ENCODE measurements around the gene REXO2.

Gene REXO2

GRCh38 chr11:114397349-114397982 lies 41.8 kb upstream of the REXO2 start:
- H3K9me3 ChIP-seq (ENCODE audit: control insufficient read depth, low read length), result no peaks in the 10 kb centered on the region
- H2BK15ac ChIP-seq (ENCODE audit: low read depth, poor library complexity, severe bottlenecking), result no peak overlapping the region
- H3K9ac ChIP-seq (ENCODE audit: low read length), result no peak overlapping the region
- no peaks in the 10 kb centered on the region for H3K4me1 ChIP-seq (ENCODE audit: control insufficient read depth, insufficient read depth, low read depth, low read length)
- no peak overlapping the region for H2BK120ac ChIP-seq (ENCODE audit: low read depth, low read length)
- peak overlapping the region in 1 of 2 experiments; percentile 86 for H3K23ac ChIP-seq (ENCODE audit: low read length in 2 of 2)
- peaks cover 3% of the 10 kb centered on the region for H3K79me1 ChIP-seq (replicated peaks; ENCODE audit: low read length, poor library complexity, severe bottlenecking)
- WGBS, result 100% methylated on average over 1 of the region's 2 CpGs
- no peak overlapping the region for H3K4me2 ChIP-seq (ENCODE audit: low read length, poor library complexity, severe bottlenecking)
- H4K91ac ChIP-seq (ENCODE audit: low read length), result no peak overlapping the region
- no peak for DNase-seq
- no peak overlapping the region for H4K8ac ChIP-seq (ENCODE audit: low read length)
- H3K14ac ChIP-seq (ENCODE audit: low read length in 2 of 2), result no peak overlapping the region
- no peaks in the 10 kb centered on the region for H3K27me3 ChIP-seq (ENCODE audit: control insufficient read depth in 1 of 2, insufficient read depth in 1 of 2, low read length in 2 of 2)
- no peak overlapping the region for H3K27ac ChIP-seq (ENCODE audit: low read length, poor library complexity, severe bottlenecking)
- no peak overlapping the region for H2BK5ac ChIP-seq (ENCODE audit: low read depth, low read length, poor library complexity, severe bottlenecking)
- H3K36me3 ChIP-seq (ENCODE audit: control insufficient read depth in 1 of 2, insufficient read depth in 2 of 2, low read depth in 1 of 2, low read length in 2 of 2), result no peaks in the 10 kb centered on the region
- no peak overlapping the region for H2AFZ ChIP-seq (ENCODE audit: low read depth, low read length)
- no peak overlapping the region for H2AK5ac ChIP-seq (ENCODE audit: low read length, severe bottlenecking)
- no peak overlapping the region for H2BK12ac ChIP-seq (ENCODE audit: low read length in 2 of 2)
- peak overlapping the region in 1 of 2 experiments; percentile 40 for H3K18ac ChIP-seq (ENCODE audit: low read depth in 1 of 2, low read length in 2 of 2)
- no peak overlapping the region for H3K4me3 ChIP-seq (ENCODE audit: insufficient read depth in 1 of 2, low read depth in 1 of 2, low read length in 2 of 2)
- no peak overlapping the region for H3K4ac ChIP-seq (ENCODE audit: low read depth in 1 of 2, low read length in 2 of 2)

GRCh38 chr11:114398303-114398920 lies 40.9 kb upstream of the REXO2 start:
- Histone ChIP-seq H3K14ac (ENCODE audit: low read length in 2 of 2) (no peak overlapping the region), H3K4ac (ENCODE audit: low read depth in 1 of 2, low read length in 2 of 2) (no peak overlapping the region), H3K4me1 (ENCODE audit: control insufficient read depth, insufficient read depth, low read depth, low read length) (no peaks in the 10 kb centered on the region), H3K9ac (ENCODE audit: low read length) (peak overlapping the region; percentile 96), H3K9me3 (ENCODE audit: control insufficient read depth, low read length) (no peaks in the 10 kb centered on the region), H3K27ac (ENCODE audit: low read length, poor library complexity, severe bottlenecking) (no peak overlapping the region), H3K36me3 (ENCODE audit: control insufficient read depth in 1 of 2, insufficient read depth in 2 of 2, low read depth in 1 of 2, low read length in 2 of 2) (peaks cover 0 to 9% of the 10 kb centered on the region in 2 experiments), H2AFZ (ENCODE audit: low read depth, low read length) (no peak overlapping the region), H3K79me1 (replicated peaks; ENCODE audit: low read length, poor library complexity, severe bottlenecking) (peaks cover 3% of the 10 kb centered on the region), H2BK120ac (ENCODE audit: low read depth, low read length) (no peak overlapping the region), H2BK12ac (ENCODE audit: low read length in 2 of 2) (no peak overlapping the region), H3K4me2 (ENCODE audit: low read length, poor library complexity, severe bottlenecking) (no peak overlapping the region), H3K18ac (ENCODE audit: low read depth in 1 of 2, low read length in 2 of 2) (no peak overlapping the region), H2BK15ac (ENCODE audit: low read depth, poor library complexity, severe bottlenecking) (no peak overlapping the region), H4K8ac (ENCODE audit: low read length) (no peak overlapping the region), H2BK5ac (ENCODE audit: low read depth, low read length, poor library complexity, severe bottlenecking) (no peak overlapping the region), H3K27me3 (ENCODE audit: control insufficient read depth in 1 of 2, insufficient read depth in 1 of 2, low read length in 2 of 2) (no peaks in the 10 kb centered on the region), H4K91ac (ENCODE audit: low read length) (no peak overlapping the region), H3K23ac (ENCODE audit: low read length in 2 of 2) (no peak overlapping the region), H2AK5ac (ENCODE audit: low read length, severe bottlenecking) (no peak overlapping the region), H3K4me3 (ENCODE audit: insufficient read depth in 1 of 2, low read depth in 1 of 2, low read length in 2 of 2) (peak overlapping the region in 1 of 2 experiments; percentile 90)
- DNase-seq, result peak; percentile 32
- 61% methylated on average over 1 of the region's 4 CpGs for WGBS

GRCh38 chr11:114399490-114400215 lies 39.6 kb upstream of the REXO2 start:
- peak overlapping the region; percentile 55 for H2BK120ac ChIP-seq (ENCODE audit: low read depth, low read length)
- H2BK12ac ChIP-seq (ENCODE audit: low read length in 2 of 2), result peak overlapping the region in 1 of 2 experiments; percentile 28
- no peaks in the 10 kb centered on the region for H3K27me3 ChIP-seq (ENCODE audit: control insufficient read depth in 1 of 2, insufficient read depth in 1 of 2, low read length in 2 of 2)
- H3K9me3 ChIP-seq (ENCODE audit: control insufficient read depth, low read length), result no peaks in the 10 kb centered on the region
- H3K4me3 ChIP-seq (ENCODE audit: insufficient read depth in 1 of 2, low read depth in 1 of 2, low read length in 2 of 2), result peak overlapping the region; percentile 77 to 90
- peak overlapping the region; percentile 94 for H4K8ac ChIP-seq (ENCODE audit: low read length)
- peak overlapping the region; percentile 61 for H3K4me2 ChIP-seq (ENCODE audit: low read length, poor library complexity, severe bottlenecking)
- no peak for DNase-seq
- H3K23ac ChIP-seq (ENCODE audit: low read length in 2 of 2), result peak overlapping the region in 1 of 2 experiments; percentile 66
- peak overlapping the region; percentile 72 for H2AK5ac ChIP-seq (ENCODE audit: low read length, severe bottlenecking)
- peak overlapping the region; percentile 94 for H2BK5ac ChIP-seq (ENCODE audit: low read depth, low read length, poor library complexity, severe bottlenecking)
- peak overlapping the region; percentile 98 to 99 for H3K18ac ChIP-seq (ENCODE audit: low read depth in 1 of 2, low read length in 2 of 2)
- peak overlapping the region; percentile 99 for H3K27ac ChIP-seq (ENCODE audit: low read length, poor library complexity, severe bottlenecking)
- peaks cover 0 to 20% of the 10 kb centered on the region in 2 experiments for H3K36me3 ChIP-seq (ENCODE audit: control insufficient read depth in 1 of 2, insufficient read depth in 2 of 2, low read depth in 1 of 2, low read length in 2 of 2)
- peaks cover 3% of the 10 kb centered on the region for H3K79me1 ChIP-seq (replicated peaks; ENCODE audit: low read length, poor library complexity, severe bottlenecking)
- 4% methylated on average over 29 of the region's 29 CpGs for WGBS
- peak overlapping the region; percentile 93 for H2BK15ac ChIP-seq (ENCODE audit: low read depth, poor library complexity, severe bottlenecking)
- H3K9ac ChIP-seq (ENCODE audit: low read length), result peak overlapping the region; percentile 96
- no peak overlapping the region for H2AFZ ChIP-seq (ENCODE audit: low read depth, low read length)
- H3K4ac ChIP-seq (ENCODE audit: low read depth in 1 of 2, low read length in 2 of 2), result peak overlapping the region; percentile 91 to 97
- H3K4me1 ChIP-seq (ENCODE audit: control insufficient read depth, insufficient read depth, low read depth, low read length), result no peaks in the 10 kb centered on the region
- peak overlapping the region in 1 of 2 experiments; percentile 92 for H3K14ac ChIP-seq (ENCODE audit: low read length in 2 of 2)
- H4K91ac ChIP-seq (ENCODE audit: low read length), result peak overlapping the region; percentile 97
